Chondrocyte (in vitro differentiated cells): ENCODE results near the gene PRSS1. TPM values are rescaled to one million over a fixed set of nuclear protein-coding genes. Genes with fewer than 3 reads are reported as not detected.
"Not testable (repeated sequence)": the region's sequence is repeated elsewhere in the genome, so short reads cannot be mapped to it uniquely, and the experiment has no call there.

ENCODE experiments used
- DNase-seq: peaks from one replicate; pipeline ENCODE4 v3.0.0; 2021; ENCODE audit warnings: mixed read lengths, low spot score
- H3K27ac Mint-ChIP-seq: one replicate; pipeline ENCODE4 v1.8.0; 2021; ENCODE audit warnings: mild to moderate bottlenecking, moderate library complexity, mixed read lengths; ENCODE audit not compliant: unreplicated experiment
- H3K27me3 Mint-ChIP-seq: 2 replicates; pipeline ENCODE4 v1.8.0; 2021; ENCODE audit warnings: low read depth, mixed read lengths
- H3K36me3 Mint-ChIP-seq: 2 replicates; pipeline ENCODE4 v1.8.0; 2021; ENCODE audit warnings: low read depth, mixed read lengths
- H3K4me1 Mint-ChIP-seq: 2 replicates; pipeline ENCODE4 v1.8.0; 2021; ENCODE audit warnings: low read depth, mild to moderate bottlenecking, mixed read lengths
- H3K4me3 Mint-ChIP-seq: one replicate; pipeline ENCODE4 v1.8.0; 2021; ENCODE audit warnings: mild to moderate bottlenecking, moderate library complexity, mixed read lengths; ENCODE audit not compliant: unreplicated experiment
- H3K9me3 Mint-ChIP-seq: 2 replicates; pipeline ENCODE4 v1.8.0; 2021; ENCODE audit warnings: low read depth, mixed read lengths
- CTCF ChIP-seq: fragments of 200-600 bp; sonication (generic); IDR thresholded peaks from 2 replicates; pipeline ENCODE4 v1.5.0; 2021; ENCODE audit warnings: antibody characterized with exemption, mild to moderate bottlenecking, moderate library complexity
- total RNA-seq: library from RNA; stranded (reverse); gene quantifications from 3 replicates; pipeline ENCODE4 v1.2.1, GENCODE V29; 2021

Gene PRSS1
- total RNA-seq, 1 donor from 2014 or later: not detected

DNA sequence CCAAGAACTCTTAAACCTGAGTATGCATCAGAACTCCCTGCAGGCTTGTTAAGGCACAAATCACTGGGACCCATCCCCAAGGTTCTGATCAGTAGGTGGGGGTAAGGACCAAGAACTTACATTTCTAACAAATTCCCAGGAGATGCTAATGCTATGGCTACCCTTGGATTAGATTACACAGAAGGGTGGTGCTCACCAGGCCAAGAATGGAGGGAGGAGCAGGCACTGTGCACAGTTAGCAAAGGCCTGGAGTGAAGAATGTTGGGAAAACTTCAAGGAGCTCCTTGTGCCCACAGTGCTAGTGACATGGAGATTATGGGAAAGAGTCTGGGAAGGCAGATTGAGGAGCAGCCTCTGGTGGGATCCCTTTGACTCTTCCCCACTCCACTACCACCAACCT is 23.4 kb downstream of the PRSS1 start:
- peaks cover 33% of the 10 kb centered on the region for H3K27me3 Mint-ChIP-seq
- no peak for TF ChIP-seq CTCF
- H3K4me1 Mint-ChIP-seq: no peaks in the 10 kb centered on the region
- no peaks in the 10 kb centered on the region for H3K36me3 Mint-ChIP-seq
- H3K27ac Mint-ChIP-seq: no peak overlapping the region
- DNase-seq: no peak
- no peaks in the 10 kb centered on the region for H3K9me3 Mint-ChIP-seq
- no peak overlapping the region for H3K4me3 Mint-ChIP-seq

GRCh38 chr7:142773230-142773629 is 24.0 kb downstream of the PRSS1 start:
- Mint-ChIP-seq H3K27ac (no peak overlapping the region), H3K27me3 (peaks cover 33% of the 10 kb centered on the region), H3K4me1 (no peaks in the 10 kb centered on the region), H3K4me3 (no peak overlapping the region), H3K36me3 (no peaks in the 10 kb centered on the region), H3K9me3 (no peaks in the 10 kb centered on the region)
- no peak for TF ChIP-seq CTCF
- DNase-seq: no peak

GRCh38 chr7:142773937-142774744 is 24.9 kb downstream of the PRSS1 start:
- TF ChIP-seq CTCF: no peak
- Mint-ChIP-seq H3K4me3 (no peak overlapping the region), H3K27me3 (peaks cover 29% of the 10 kb centered on the region), H3K9me3 (no peaks in the 10 kb centered on the region), H3K36me3 (no peaks in the 10 kb centered on the region), H3K27ac (no peak overlapping the region), H3K4me1 (no peaks in the 10 kb centered on the region)
- no peak for DNase-seq

GRCh38 chr7:142774826-142775225 is 25.6 kb downstream of the PRSS1 start:
- no peak for TF ChIP-seq CTCF
- Mint-ChIP-seq H3K27me3 (peaks cover 31% of the 10 kb centered on the region), H3K4me1 (no peaks in the 10 kb centered on the region), H3K9me3 (no peaks in the 10 kb centered on the region), H3K27ac (no peak overlapping the region), H3K36me3 (no peaks in the 10 kb centered on the region), H3K4me3 (no peak overlapping the region)
- DNase-seq: no peak

GRCh38 chr7:142775351-142776115 is 26.3 kb downstream of the PRSS1 start:
- not testable (repeated sequence) for H3K9me3 Mint-ChIP-seq, H3K4me1 Mint-ChIP-seq, DNase-seq, H3K4me3 Mint-ChIP-seq, H3K27ac Mint-ChIP-seq, H3K36me3 Mint-ChIP-seq
- H3K27me3 Mint-ChIP-seq: peaks cover 34% of the 10 kb centered on the region
